Erythroblast (primary cell): ENCODE measurements around the gene C16orf74.

ENCODE experiments used
- DNase-seq, 2 experiments: peaks; one replicate each; lab custom pipeline; 2025; lab: John Stamatoyannopoulos, UW
- GATA1 ChIP-seq: IDR thresholded peaks from 2 replicates; pipeline ENCODE4 v1.6.1; 2011; ENCODE audit warnings: low read depth, mild to moderate bottlenecking, control low read depth, low read length, moderate library complexity
- POLR2A ChIP-seq: IDR thresholded peaks from 2 replicates; pipeline ENCODE4 v1.6.1; 2011; ENCODE audit warnings: mild to moderate bottlenecking, low read length

The C16orf74 gene

GRCh38 chr16:85750146-85750826, 610 bp downstream of the C16orf74 start:
- DNase-seq: no peak
- TF ChIP-seq POLR2A (no peak), GATA1 (no peak)

GRCh38 chr16:85749771-85750145, 1.1 kb downstream of the C16orf74 start:
- TF ChIP-seq GATA1: no peak
- no peak for TF ChIP-seq POLR2A
- DNase-seq: no peak

- DNase-seq: no peak
- TF ChIP-seq POLR2A: no peak
- no peak for TF ChIP-seq GATA1
These were observed 4.3 kb downstream of the C16orf74 start for GRCh38 chr16:85746460-85747215.

- TF ChIP-seq POLR2A: no peak
- TF ChIP-seq GATA1: no peak
- DNase-seq: no peak
These were observed 11.8 kb downstream of the C16orf74 start for GRCh38 chr16:85738923-85739715.

GRCh38 chr16:85736921-85737320, 14.0 kb downstream of the C16orf74 start:
- TF ChIP-seq POLR2A: no peak
- no peak for TF ChIP-seq GATA1
- no peak for DNase-seq

GRCh38 chr16:85735946-85736345, 14.9 kb downstream of the C16orf74 start:
- TF ChIP-seq POLR2A (no peak), GATA1 (no peak)
- no peak for DNase-seq

GRCh38 chr16:85735225-85735635, 15.7 kb downstream of the C16orf74 start:
- TF ChIP-seq GATA1: no peak
- TF ChIP-seq POLR2A: no peak
- no peak for DNase-seq

GRCh38 chr16:85734311-85735017, 16.4 kb downstream of the C16orf74 start:
- no peak for DNase-seq
- TF ChIP-seq POLR2A (no peak), GATA1 (no peak)

GRCh38 chr16:85733839-85734170, 17.1 kb downstream of the C16orf74 start:
- TF ChIP-seq GATA1 (no peak), POLR2A (no peak)
- no peak for DNase-seq

- DNase-seq: peak in 1 of 2 experiments; percentile 12
- TF ChIP-seq POLR2A (no peak), GATA1 (no peak)
These were observed 17.6 kb downstream of the C16orf74 start for GRCh38 chr16:85733155-85733838.

- TF ChIP-seq GATA1 (no peak), POLR2A (no peak)
- no peak for DNase-seq
These were observed 19.7 kb downstream of the C16orf74 start for GRCh38 chr16:85731179-85731578.

GRCh38 chr16:85730186-85730465, 20.8 kb downstream of the C16orf74 start:
- no peak for TF ChIP-seq POLR2A
- TF ChIP-seq GATA1: no peak
- DNase-seq: no peak

- DNase-seq: no peak
- TF ChIP-seq GATA1: no peak
- no peak for TF ChIP-seq POLR2A
These were observed 21.3 kb downstream of the C16orf74 start for GRCh38 chr16:85729452-85730185.
